GM12872 (cell line): ENCODE measurements around the gene TBXA2R.

Source experiments
- CTCF ChIP-seq: IDR thresholded peaks from 3 replicates; pipeline ENCODE4 v1.5.1; 2011; ENCODE audit warnings: low read depth, mild to moderate bottlenecking, low read length, moderate library complexity; ENCODE audit not compliant: insufficient read depth

Gene TBXA2R

GRCh38 chr19:3595521-3596061, 11.1 kb downstream of the TBXA2R start:
- TF ChIP-seq CTCF = no peak

GRCh38 chr19:3593156-3593555, 13.5 kb downstream of the TBXA2R start:
- no peak for TF ChIP-seq CTCF

- TF ChIP-seq CTCF = no peak
Observed at GRCh38 chr19:3591876-3592613, 14.6 kb downstream of the TBXA2R start.

GRCh38 chr19:3590991-3591659, 15.6 kb downstream of the TBXA2R start:
- no peak for TF ChIP-seq CTCF

GRCh38 chr19:3589949-3590348, 16.7 kb downstream of the TBXA2R start:
- no peak for TF ChIP-seq CTCF

- no peak for TF ChIP-seq CTCF
Observed at GRCh38 chr19:3589439-3589838, 17.2 kb downstream of the TBXA2R start.

- TF ChIP-seq CTCF = no peak
Observed at GRCh38 chr19:3586707-3587346, 19.8 kb downstream of the TBXA2R start.
